WERI-Rb-1 (cell line): Measurements from ENCODE around the gene CDH4.

Experiments
- DNase-seq: peaks from one replicate; pipeline ENCODE4 v3.0.0-alpha.2; 2020
- H3K27ac ChIP-seq: fragments of 250-450 bp; sonication (Bioruptor Pico); 2 replicates; pipeline ENCODE4 v1.5.1; 2020; ENCODE audit warnings: mild to moderate bottlenecking, moderate library complexity
- H3K27me3 ChIP-seq: fragments of 250-450 bp; sonication (Bioruptor Pico); 2 replicates; pipeline ENCODE4 v1.5.1; 2021; ENCODE audit warnings: mild to moderate bottlenecking, low read depth, moderate library complexity; ENCODE audit not compliant: insufficient read depth, severe bottlenecking
- H3K36me3 ChIP-seq: fragments of 250-450 bp; sonication (Bioruptor Pico); 2 replicates; pipeline ENCODE4 v1.5.1; 2020; ENCODE audit warnings: mild to moderate bottlenecking, moderate library complexity
- H3K4me3 ChIP-seq: 2 replicates; pipeline ENCODE4 v1.5.1; 2011; ENCODE audit warnings: low read depth, mild to moderate bottlenecking, control low read depth, low read length
- H3K9me3 ChIP-seq: fragments of 250-450 bp; sonication (Bioruptor Pico); 2 replicates; pipeline ENCODE4 v1.5.1; 2021; ENCODE audit warnings: mild to moderate bottlenecking, moderate library complexity; ENCODE audit not compliant: severe bottlenecking
- TF ChIP-seq, protein P1 (sequence below): IDR thresholded peaks from 2 replicates; pipeline ENCODE4 v1.5.1; 2011; ENCODE audit warnings: low read depth, mild to moderate bottlenecking, control low read depth, inconsistent platforms, low read length

The CDH4 gene

GRCh38 chr20:61965606-61966491 lies 713.8 kb downstream of the CDH4 start:
- Histone ChIP-seq H3K4me3 (peak overlapping the region; percentile 26), H3K27me3 (no peaks in the 10 kb centered on the region), H3K36me3 (no peaks in the 10 kb centered on the region), H3K27ac (no peak overlapping the region), H3K9me3 (no peaks in the 10 kb centered on the region)
- TF ChIP-seq, protein P1, sequence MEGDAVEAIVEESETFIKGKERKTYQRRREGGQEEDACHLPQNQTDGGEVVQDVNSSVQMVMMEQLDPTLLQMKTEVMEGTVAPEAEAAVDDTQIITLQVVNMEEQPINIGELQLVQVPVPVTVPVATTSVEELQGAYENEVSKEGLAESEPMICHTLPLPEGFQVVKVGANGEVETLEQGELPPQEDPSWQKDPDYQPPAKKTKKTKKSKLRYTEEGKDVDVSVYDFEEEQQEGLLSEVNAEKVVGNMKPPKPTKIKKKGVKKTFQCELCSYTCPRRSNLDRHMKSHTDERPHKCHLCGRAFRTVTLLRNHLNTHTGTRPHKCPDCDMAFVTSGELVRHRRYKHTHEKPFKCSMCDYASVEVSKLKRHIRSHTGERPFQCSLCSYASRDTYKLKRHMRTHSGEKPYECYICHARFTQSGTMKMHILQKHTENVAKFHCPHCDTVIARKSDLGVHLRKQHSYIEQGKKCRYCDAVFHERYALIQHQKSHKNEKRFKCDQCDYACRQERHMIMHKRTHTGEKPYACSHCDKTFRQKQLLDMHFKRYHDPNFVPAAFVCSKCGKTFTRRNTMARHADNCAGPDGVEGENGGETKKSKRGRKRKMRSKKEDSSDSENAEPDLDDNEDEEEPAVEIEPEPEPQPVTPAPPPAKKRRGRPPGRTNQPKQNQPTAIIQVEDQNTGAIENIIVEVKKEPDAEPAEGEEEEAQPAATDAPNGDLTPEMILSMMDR = no peak
- peak; percentile 41 for DNase-seq

DNA sequence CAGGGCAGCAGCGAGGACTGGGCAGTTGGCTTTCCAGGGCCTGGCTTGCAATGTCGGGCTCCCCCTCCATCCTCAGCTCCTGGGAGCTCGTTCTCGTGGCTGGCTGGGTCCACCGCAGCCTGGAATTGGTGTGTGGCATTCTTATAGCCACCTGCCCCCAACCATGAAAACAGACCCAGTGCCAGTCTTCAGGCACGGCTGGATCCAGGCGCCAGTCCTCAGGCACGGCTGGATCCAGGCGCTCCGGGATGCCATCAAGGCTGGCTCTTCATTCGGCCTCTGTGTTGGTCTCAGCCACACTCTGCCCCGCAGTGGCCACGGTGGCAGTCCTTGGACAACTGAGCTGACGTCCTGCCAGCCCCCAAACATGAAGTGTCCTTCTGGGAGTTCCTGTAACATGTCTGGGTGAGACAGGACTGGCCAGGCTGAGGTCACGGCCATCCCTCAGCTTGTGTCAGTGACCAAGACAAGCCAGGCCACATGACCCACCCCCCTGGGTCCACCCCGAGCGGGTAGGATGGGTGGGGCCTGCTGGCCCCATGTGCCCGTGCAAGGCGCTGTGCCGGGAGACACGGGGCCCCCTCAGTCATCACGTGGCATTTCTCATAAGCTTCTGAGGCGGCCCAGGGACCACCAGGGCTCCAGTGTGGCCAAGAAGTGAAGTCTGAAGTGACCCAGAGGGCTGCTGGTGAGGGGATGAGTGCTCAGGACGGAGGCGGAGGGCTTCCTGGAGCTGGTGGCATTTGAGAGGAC lies 714.6 kb downstream of the CDH4 start:
- DNase-seq = no peak
- H3K27me3 ChIP-seq = no peaks in the 10 kb centered on the region
- TF ChIP-seq, protein P1 = no peak
- H3K27ac ChIP-seq = no peak overlapping the region
- H3K9me3 ChIP-seq = no peaks in the 10 kb centered on the region
- H3K4me3 ChIP-seq = no peak overlapping the region
- H3K36me3 ChIP-seq = peaks cover under 1% of the 10 kb centered on the region; the same call in 1 of the 2 replicates

DNA sequence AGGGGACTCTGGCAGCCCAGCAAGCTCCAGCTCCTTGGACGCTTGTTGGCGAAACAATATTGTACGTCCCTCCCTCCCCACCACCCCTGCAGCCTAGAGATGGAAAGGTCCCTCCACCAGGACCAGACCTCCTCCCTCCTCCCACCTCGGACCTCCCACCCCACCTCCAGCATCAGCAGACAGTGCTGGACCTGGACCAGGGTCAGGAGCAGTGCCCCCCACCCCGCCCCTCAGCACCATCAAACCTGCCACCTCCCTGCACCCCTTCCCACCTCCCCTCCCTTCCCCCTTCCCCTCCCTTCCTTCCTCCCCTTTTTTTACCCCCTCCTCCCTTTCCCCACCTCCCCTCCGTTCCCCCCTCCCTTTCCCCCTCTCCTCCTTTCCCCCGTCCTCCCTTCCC lies 715.2 kb downstream of the CDH4 start:
- TF ChIP-seq, protein P1 = no peak
- H3K9me3 ChIP-seq = no peaks in the 10 kb centered on the region
- H3K4me3 ChIP-seq = no peak overlapping the region
- peaks cover 6% of the 10 kb centered on the region for H3K36me3 ChIP-seq
- no peaks in the 10 kb centered on the region for H3K27me3 ChIP-seq
- H3K27ac ChIP-seq = no peak overlapping the region
- DNase-seq = no peak

- Histone ChIP-seq H3K27ac (no peak overlapping the region), H3K9me3 (no peaks in the 10 kb centered on the region), H3K27me3 (no peaks in the 10 kb centered on the region), H3K36me3 (peaks cover 16% of the 10 kb centered on the region), H3K4me3 (no peak overlapping the region)
- TF ChIP-seq, protein P1 = no peak
- DNase-seq = no peak
These were observed 716.2 kb downstream of the CDH4 start for GRCh38 chr20:61968036-61968810.

DNA sequence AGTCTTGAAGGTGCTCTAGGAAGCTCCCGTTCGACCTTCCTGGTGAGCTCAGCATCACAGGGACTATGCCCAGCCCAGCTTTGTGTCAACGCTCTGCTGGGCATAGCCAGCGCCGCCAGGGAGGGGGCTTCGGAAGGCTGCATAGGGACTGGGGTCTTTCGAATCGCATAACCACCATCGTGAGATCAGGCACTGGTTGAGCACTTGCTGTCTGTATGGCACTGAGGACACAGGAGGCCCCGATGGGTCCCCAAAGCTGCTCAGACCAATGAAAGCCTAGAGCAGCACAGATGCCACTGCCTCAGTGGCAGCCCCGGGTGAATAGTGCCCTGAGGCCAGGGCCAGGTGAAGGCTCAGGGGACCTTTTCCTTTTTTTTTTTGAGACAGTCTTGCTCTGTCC lies 716.9 kb downstream of the CDH4 start:
- TF ChIP-seq, protein P1 = no peak
- H3K36me3 ChIP-seq = peaks cover 22% of the 10 kb centered on the region
- no peaks in the 10 kb centered on the region for H3K27me3 ChIP-seq
- no peaks in the 10 kb centered on the region for H3K9me3 ChIP-seq
- no peak for DNase-seq
- H3K4me3 ChIP-seq = no peak overlapping the region
- no peak overlapping the region for H3K27ac ChIP-seq
